H54 (cell line): ENCODE measurements around the gene LILRA2.
"Not testable (repeated sequence)": the region's sequence is repeated elsewhere in the genome, so short reads cannot be mapped to it uniquely, and the experiment has no call there.

Source experiments
- DNase-seq: peaks from one replicate; pipeline ENCODE4 v3.0.0; 2011; ENCODE audit warnings: low spot score, mixed read lengths; ENCODE audit not compliant: insufficient read length
- FAIRE-seq: peaks from 3 replicates; lab custom pipeline; 2011; peaks lifted over from hg19 to GRCh38; lab: Jason Lieb, UNC
- POLR2A ChIP-seq: IDR thresholded peaks from 2 replicates; pipeline ENCODE4 v1.6.1; 2011; ENCODE audit warnings: low read depth, mild to moderate bottlenecking, low read length

Gene LILRA2

GRCh38 chr19:54608205-54608604, 34.6 kb downstream of the LILRA2 start:
- DNase-seq (no peak), FAIRE-seq (no peak)
- TF ChIP-seq POLR2A = no peak

- no peak for FAIRE-seq
These were observed 35.2 kb downstream of the LILRA2 start for GRCh38 chr19:54608792-54609191.

DNA sequence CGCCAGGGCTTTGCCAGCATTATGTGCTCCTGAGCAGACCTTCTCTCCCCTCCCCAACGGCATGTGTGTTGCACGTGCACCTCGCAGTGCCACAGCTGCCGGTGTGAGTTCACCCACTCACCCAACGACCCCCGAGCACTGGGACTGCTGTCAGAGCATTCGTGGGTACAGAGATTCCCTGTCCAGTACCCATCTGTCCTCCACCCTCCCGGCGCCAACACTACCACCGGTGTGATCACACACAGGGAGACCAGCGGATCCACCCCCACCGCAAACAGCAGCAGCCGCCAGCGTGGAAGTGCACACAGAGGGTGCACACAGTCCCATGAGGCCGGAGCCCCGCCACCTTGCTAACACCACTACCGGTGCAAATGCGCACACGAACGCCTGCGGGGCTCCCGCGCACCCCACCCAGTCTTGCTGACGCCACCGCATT, 35.8 kb downstream of the LILRA2 start:
- no peak for FAIRE-seq
- DNase-seq = no peak
- no peak for TF ChIP-seq POLR2A

More at GRCh38 chr19:54608792-54609191, 35.2 kb downstream of the LILRA2 start:
- no peak for DNase-seq
- no peak for TF ChIP-seq POLR2A

DNA sequence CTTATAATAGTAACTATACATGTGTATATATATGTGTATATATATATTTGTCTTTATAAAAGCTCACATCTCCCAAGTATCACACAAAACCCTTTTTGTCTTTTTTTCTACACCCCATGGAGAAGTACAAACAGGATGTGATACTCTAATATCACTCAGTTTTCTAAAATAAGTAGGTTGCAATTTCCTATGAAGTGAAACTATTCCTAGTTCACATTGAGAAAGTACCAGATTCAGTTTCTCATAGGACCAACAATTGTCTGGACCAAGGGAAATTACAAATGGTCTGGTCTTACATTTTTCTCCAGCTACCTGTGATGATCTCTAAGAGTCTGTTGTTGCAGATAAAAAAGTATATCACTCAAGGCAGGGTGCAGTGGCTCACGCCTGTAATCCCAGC, 38.8 kb downstream of the LILRA2 start:
- FAIRE-seq = no peak
- no peak for TF ChIP-seq POLR2A
- DNase-seq = no peak

- no peak for TF ChIP-seq POLR2A
- FAIRE-seq = no peak
- DNase-seq = no peak
These were observed 41.1 kb downstream of the LILRA2 start for GRCh38 chr19:54614726-54615125.

- FAIRE-seq (no peak), DNase-seq (no peak)
- no peak for TF ChIP-seq POLR2A
These were observed 42.5 kb downstream of the LILRA2 start for GRCh38 chr19:54616057-54616456.

- no peak for DNase-seq
- no peak for FAIRE-seq
- TF ChIP-seq POLR2A = no peak
These were observed 43.4 kb downstream of the LILRA2 start for GRCh38 chr19:54616821-54617560.

DNA sequence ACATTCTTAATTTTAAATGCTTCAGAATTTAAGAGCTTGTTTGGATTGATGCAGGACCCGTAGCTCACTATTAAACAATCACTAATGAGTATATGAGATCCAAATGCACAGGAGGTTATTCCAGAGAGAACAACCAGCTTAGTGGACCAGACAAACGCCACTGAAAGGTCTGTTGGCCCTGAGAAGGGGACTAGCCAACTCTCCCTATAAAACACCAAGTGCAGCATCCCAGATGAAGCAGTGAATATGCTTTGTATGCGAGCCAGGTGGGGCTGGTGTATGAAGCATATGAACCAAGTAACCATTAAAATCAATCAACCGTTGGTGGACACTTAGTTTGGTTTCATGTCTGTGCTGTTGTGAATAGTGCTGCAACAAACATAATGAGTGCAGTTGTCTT, 46.9 kb downstream of the LILRA2 start:
- FAIRE-seq (no peak), DNase-seq (no peak)
- TF ChIP-seq POLR2A = no peak

DNA sequence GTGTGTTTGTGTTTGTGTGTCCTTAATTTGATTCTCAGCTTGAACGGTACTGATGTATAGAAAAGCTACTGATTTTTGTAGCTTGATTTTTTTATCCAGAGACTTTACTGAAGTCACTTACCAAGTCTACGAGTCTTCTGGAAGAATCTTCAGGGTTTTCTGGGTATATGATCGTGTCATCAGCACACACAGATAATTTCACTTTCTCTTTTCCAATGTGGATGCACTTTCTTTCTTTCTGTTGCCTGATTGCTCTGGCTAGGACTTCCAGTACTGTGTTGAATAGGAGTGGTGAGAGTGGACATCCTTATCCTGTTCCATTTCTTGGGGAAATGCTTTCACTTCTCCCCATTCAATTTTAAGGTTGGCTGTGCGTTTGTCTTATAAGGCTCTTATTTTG, 48.8 kb downstream of the LILRA2 start:
- no peak for FAIRE-seq
- no peak for DNase-seq
- no peak for TF ChIP-seq POLR2A

GRCh38 chr19:54624234-54624633, 50.6 kb downstream of the LILRA2 start:
- not testable (repeated sequence) for FAIRE-seq, DNase-seq

DNA sequence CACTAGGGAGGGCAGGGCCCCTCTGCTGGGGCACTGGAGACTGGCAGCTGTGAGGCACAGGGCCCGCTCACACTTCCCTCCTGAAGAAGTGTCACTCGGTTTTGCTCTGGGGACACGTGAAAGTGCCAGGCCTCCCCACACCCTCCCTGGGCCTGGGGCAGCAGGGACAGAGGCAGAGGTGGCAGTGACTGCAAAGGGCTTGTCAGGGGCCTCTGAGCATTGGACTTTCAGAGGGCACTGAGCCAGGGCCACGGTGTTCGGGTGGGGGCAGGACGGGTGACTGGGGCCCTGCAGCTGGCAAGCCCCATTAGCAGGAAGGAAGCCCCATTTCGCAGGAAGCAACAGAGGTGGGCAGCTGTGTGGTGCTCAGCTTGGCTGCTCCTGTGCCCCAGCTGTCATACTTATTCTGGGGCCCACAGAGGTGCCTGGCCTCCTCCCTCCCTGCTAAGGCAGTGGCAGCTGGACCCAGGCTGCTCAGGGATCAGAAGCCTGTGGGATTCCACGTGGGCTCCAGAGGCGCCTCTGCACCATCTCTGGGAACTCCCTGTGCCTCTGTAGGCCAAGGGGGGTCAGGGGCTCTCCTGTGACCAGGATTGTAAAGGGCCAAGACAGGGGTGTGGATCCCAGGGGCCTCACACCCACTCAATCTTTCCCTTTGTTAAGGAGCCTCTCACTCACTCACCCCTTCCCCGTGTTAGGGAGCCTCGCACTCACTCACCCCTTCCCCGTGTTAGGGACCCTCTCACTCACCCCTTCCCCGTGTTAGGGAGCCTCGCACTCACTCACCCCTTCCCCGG, 51.5 kb downstream of the LILRA2 start:
- DNase-seq = not testable (repeated sequence)

DNA sequence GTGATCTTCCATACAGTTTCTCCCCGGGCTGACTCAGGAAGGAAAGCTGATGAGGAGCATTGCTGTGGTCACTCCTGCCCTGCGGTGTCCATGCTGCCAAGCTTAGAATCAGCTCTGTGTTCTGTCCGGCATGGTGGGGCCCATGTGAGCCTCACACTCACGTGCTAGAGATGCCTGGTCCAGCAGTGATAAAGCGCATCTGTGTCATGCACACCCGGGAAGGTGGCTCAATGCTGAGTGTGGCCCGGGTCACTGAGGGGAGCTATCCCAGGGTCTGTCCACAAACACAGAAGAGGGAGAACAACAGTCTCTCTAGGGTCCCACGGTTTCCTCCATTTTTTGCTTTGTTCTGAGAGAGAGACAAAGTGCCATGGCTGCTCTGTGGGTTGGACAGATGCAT, 53.2 kb downstream of the LILRA2 start:
- FAIRE-seq (no peak), DNase-seq (no peak)
- TF ChIP-seq POLR2A = no peak

More for the DNA sequence above, 51.5 kb downstream of the LILRA2 start:
- FAIRE-seq = not testable (repeated sequence)

- not testable (repeated sequence) for FAIRE-seq, DNase-seq
These were observed 54.3 kb downstream of the LILRA2 start for GRCh38 chr19:54627912-54628311.

- not testable (repeated sequence) for FAIRE-seq, DNase-seq
These were observed 56.7 kb downstream of the LILRA2 start, which contains the start of gene LILRB1 for GRCh38 chr19:54630262-54630661. TSS of gene LILRB1 (plus strand) at chr19:54630484. CDS start at chr19:54631074, 590 bp downstream.

DNA sequence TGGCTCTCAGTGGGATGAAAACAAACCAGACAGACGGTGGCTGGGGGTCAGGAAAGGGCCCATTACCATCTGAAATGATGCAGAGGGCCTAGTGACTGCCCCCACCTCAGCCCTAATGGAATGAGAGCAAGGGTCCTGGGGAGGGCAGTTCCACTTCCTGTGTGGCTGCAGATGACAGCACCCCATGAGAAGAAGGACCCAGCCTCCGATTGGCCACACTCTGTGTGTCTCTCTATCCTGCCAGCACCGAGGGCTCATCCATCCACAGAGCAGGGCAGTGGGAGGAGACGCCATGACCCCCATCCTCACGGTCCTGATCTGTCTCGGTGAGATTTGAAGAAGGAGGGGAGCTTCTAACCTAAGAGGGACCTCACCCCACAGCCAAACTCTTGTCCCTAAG, 57.2 kb downstream of the LILRA2 start:
- TF ChIP-seq POLR2A = no peak
- DNase-seq (no peak), FAIRE-seq (no peak)

- DNase-seq, FAIRE-seq: not testable (repeated sequence)
These were observed 58.1 kb downstream of the LILRA2 start for GRCh38 chr19:54631489-54632337.

- DNase-seq, FAIRE-seq: not testable (repeated sequence)
These were observed 58.9 kb downstream of the LILRA2 start for GRCh38 chr19:54632517-54632916.
